ENCODE results near the gene ARL6IP5.

Gene ARL6IP5

GRCh38 chr3:69084326-69085167 lies at the start of gene ARL6IP5:
ARL6IP5 (plus strand) TSS chr3:69084937; CDS start chr3:69085048, 111 bp downstream.
- DNase-seq (ENCODE audit: low read depth, low spot score), result peak; percentile 84

- no peak for DNase-seq (ENCODE audit: low read depth, low spot score)
Measured at GRCh38 chr3:69044608-69045007, 40.1 kb upstream of the ARL6IP5 start.

GRCh38 chr3:69048990-69049389 lies 35.7 kb upstream of the ARL6IP5 start:
- DNase-seq (ENCODE audit: low read depth, low spot score), result no peak

- DNase-seq (ENCODE audit: low read depth, low spot score), result peak; percentile 97
Measured at GRCh38 chr3:69051756-69052471, 32.8 kb upstream of the ARL6IP5 start, which contains the start of gene TMF1. TMF1 (minus strand) TSS chr3:69052333; CDS start chr3:69052086, 247 bp downstream.

- DNase-seq (ENCODE audit: low read depth, low spot score), result no peak
Measured at GRCh38 chr3:69052472-69052898, 32.3 kb upstream of the ARL6IP5 start.

- no peak for DNase-seq (ENCODE audit: low read depth, low spot score)
Measured at GRCh38 chr3:69058180-69058946, 26.4 kb upstream of the ARL6IP5 start.

- DNase-seq (ENCODE audit: low read depth, low spot score), result no peak
Measured at GRCh38 chr3:69058947-69059224, 25.9 kb upstream of the ARL6IP5 start.

- DNase-seq (ENCODE audit: low read depth, low spot score), result no peak
Measured at GRCh38 chr3:69059688-69060087, 25.0 kb upstream of the ARL6IP5 start.

- DNase-seq (ENCODE audit: low read depth, low spot score), result no peak
Measured at GRCh38 chr3:69063636-69064035, 21.1 kb upstream of the ARL6IP5 start.

- DNase-seq (ENCODE audit: low read depth, low spot score), result no peak
Measured at GRCh38 chr3:69065318-69065964, 19.3 kb upstream of the ARL6IP5 start.

- no peak for DNase-seq (ENCODE audit: low read depth, low spot score)
Measured at GRCh38 chr3:69066121-69066520, 18.6 kb upstream of the ARL6IP5 start.

GRCh38 chr3:69072928-69073327 lies 11.8 kb upstream of the ARL6IP5 start:
- no peak for DNase-seq (ENCODE audit: low read depth, low spot score)

- no peak for DNase-seq (ENCODE audit: low read depth, low spot score)
Measured at GRCh38 chr3:69079269-69080159, 5.2 kb upstream of the ARL6IP5 start.

- peak; percentile 87 for DNase-seq (ENCODE audit: low read depth, low spot score)
Measured at GRCh38 chr3:69080233-69080920, 4.4 kb upstream of the ARL6IP5 start, which contains the start of gene UBA3. UBA3 (minus strand) TSS chr3:69080365; CDS start chr3:69080353, 12 bp downstream.

GRCh38 chr3:69081583-69082262 lies 3.0 kb upstream of the ARL6IP5 start:
- no peak for DNase-seq (ENCODE audit: low read depth, low spot score)

GRCh38 chr3:69082361-69082760 lies 2.4 kb upstream of the ARL6IP5 start:
- DNase-seq (ENCODE audit: low read depth, low spot score), result no peak

- DNase-seq (ENCODE audit: low read depth, low spot score), result peak; percentile 62
Measured at GRCh38 chr3:69082805-69083204, 1.9 kb upstream of the ARL6IP5 start.

- DNase-seq (ENCODE audit: low read depth, low spot score), result no peak
Measured at GRCh38 chr3:69085168-69085832, 563 bp downstream of the ARL6IP5 start.

Data from activated CD4-positive, CD25-positive, alpha-beta regulatory T cell treated with anti-CD3 and anti-CD28 coated beads, Interleukin-2, amount 50 U/mL, for 16 hours (primary cell).